Activated CD4-positive, CD25-positive, alpha-beta regulatory T cell treated with anti-CD3 and anti-CD28 coated beads, Interleukin-2, amount 50 U/mL, for 72 hours (primary cell): ENCODE data around the gene GADL1.
A peak's percentile ranks its signal among the peaks of the same experiment; 100 is the strongest.

Experiments
- DNase-seq: peaks from one replicate; pipeline ENCODE4 v3.0.0; 2021

GADL1 gene

DNA sequence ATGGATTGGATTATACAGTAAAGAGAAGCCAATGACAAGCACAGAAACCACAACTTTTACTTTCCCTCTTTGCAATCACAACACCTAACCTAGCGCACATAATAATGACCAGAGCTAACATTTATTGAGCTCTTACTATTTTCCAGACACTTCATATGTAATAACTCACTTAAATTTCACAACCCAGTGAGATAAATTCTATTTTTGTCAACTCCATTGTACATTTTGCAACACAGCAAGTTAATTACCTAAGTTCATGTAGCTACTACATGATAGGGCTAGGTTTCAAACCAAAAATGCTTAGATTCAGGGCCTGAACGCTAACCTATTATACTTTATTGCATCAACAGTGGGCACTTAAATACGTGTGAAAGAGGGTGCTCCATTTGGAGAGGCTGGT, 89.5 kb downstream of the GADL1 start:
- DNase-seq, result no peak

- no peak for DNase-seq
Observed at GRCh38 chr3:30795176-30795575, 99.3 kb downstream of the GADL1 start.

DNA sequence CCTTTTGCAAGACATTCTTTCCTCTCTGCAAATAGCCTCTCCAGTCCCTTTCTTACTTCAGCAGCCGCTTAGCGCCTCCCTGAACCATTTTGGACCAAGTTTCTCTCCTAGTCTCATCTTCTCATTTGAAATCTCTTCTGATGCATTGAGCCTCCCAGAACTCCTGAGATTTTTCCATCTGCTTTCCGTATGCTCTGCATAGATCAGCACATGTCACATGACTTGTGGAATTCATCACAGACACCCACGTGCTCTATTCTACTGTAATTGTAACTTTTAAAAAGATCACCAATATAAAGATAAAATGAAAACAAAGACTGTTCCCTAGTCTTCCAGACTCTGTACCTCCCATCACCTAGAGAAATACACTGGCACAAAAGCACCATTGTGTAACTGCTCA, 100.7 kb downstream of the GADL1 start:
- no peak for DNase-seq

DNA sequence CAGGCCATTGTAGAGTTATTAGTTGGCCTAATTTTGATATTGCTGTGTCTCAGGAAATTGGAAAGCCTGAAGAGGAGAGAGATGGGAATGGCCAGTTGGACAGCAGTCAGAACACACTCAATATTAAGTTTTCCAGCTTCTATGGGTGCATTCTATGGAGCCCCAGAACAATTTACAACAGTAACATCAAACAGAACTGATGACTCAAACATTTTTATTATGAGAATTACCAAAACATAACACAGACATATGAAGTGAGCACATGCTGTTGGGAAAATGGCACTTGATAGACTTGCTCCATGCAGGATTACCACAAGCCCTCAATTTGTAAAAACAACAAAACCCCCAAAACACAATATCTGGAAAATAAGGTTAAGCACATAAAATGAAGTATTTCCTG, 104.3 kb downstream of the GADL1 start:
- DNase-seq, result no peak

DNA sequence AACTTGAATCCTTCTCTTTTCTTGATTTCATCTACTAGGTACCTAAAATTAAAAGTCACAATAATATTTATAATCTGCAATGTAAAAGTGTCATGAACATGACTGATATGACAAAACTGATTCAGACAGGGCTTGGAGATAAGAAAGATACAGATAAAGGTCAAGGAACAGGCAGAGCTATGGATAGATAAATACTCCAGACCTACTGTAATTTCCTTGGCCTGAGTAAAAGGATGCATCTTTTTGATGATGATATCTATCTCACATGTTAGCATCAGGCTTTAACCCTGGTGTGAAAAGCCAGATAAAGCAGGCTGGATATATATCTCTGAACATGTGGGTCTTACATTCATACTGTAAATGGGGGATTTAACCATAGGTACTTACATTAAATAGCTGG, 108.1 kb downstream of the GADL1 start:
- no peak for DNase-seq

GRCh38 chr3:30779686-30780287, 114.7 kb downstream of the GADL1 start:
- no peak for DNase-seq

- no peak for DNase-seq
Observed at GRCh38 chr3:30778933-30779332, 115.5 kb downstream of the GADL1 start.

GRCh38 chr3:30777426-30778113, 116.9 kb downstream of the GADL1 start:
- no peak for DNase-seq

DNA sequence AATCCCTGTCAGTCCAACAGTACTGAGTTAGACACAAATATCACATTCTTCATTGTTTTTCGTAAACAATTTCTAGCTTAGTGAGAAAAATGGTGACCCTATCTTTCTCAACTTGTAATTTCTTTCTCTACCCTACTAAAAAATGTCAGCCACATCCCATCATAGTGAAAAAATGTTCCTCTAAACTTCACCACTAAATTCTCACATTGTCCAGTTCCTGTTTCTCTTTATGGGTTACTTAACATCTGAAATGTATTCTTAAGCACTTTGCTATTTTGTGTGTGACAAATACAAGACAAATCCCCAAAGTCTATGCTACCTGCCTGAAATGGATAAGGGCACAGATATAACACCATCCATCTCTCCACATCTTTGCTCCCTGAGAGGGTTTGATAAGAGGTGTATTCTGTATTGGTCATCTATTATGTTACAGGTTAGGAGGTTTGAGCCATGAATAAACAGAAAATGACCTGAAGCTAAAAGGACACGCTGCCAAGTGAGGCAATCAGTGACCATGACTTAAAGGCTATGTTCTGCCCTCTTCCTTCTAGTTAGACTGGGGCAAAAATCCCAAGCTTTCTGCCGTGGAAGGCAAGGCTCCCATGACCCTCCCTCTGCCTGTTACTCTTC, 118.2 kb downstream of the GADL1 start:
- DNase-seq, result no peak

GRCh38 chr3:30775040-30775439, 119.4 kb downstream of the GADL1 start:
- DNase-seq, result no peak

GRCh38 chr3:30774062-30774461, 120.4 kb downstream of the GADL1 start:
- no peak for DNase-seq

DNA sequence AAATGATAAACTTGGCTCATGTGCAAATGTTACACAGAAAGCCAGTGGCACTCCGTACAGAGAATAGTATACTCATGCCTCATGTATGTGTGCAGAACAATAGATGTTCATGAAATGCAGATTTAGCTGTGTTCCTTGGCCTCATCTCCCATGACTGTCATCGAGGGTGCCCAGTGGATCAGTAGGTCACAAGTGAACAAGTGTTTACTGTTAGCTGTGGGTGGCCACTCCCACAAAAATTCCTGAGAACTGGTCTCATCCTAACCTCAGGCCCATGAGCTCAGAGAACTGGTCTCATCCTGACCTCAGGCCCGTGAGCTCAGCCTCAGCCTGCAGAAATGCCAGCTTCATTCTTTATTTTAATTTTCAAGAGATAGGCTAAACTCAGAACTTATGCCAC, 124.1 kb downstream of the GADL1 start:
- DNase-seq, result no peak

DNA sequence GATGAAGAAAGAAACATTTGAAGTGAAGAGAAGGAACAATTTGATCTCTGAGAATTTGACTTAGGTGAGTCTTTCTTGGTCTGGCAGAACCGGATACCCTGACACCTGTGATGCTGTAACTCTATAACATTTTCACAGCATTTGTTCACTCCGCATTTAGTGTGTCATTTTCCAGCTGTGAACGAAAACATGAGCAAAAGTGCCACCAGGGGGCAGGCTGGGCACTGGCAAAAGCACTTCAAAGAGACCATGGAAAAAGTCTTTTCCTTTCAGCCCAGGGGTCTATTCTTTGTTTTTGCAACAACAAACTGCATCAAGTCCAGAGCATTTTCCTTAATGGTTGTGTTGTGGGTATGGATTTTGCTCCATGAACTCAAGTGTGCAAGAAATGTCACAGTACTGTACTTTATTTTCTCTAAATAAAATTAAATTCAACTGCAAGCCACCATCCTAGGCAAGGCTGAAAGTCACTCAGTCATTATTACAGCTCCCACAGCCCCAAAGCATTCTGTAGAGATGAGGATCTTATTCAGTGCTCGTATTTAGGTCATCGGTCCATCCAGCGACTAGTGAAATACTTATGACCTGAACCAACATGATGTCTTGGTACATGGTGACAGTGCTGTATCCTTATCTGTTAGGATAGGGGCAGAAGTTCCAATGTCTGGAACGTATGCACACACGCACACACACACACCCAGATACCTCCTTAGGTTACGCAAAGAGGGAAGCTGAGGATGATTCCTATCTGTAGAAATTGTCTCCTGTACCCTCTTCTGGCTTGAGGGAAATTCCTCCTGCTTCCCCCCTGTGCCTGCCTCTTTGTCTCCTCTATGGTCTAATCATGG, 125.5 kb downstream of the GADL1 start:
- DNase-seq, result peak; percentile 64

DNA sequence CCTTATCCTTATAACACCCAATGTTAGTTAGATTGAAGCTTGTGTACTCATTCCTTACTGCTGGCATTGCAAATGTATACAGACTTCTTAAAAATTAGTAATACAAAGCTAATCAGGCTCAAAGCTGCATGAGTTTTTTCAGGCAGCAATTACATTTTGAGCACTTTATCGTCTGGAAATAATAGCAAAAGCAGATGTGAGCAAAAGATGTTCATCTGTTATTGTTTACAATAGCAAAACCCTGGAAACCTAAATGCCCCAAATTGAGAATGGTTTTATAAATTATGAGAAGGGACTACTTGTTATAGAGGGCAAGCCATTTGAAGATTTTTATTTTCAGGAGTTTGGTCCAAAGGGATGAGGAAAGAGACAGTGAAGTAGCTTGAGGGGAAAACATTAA, 126.4 kb downstream of the GADL1 start:
- no peak for DNase-seq

DNA sequence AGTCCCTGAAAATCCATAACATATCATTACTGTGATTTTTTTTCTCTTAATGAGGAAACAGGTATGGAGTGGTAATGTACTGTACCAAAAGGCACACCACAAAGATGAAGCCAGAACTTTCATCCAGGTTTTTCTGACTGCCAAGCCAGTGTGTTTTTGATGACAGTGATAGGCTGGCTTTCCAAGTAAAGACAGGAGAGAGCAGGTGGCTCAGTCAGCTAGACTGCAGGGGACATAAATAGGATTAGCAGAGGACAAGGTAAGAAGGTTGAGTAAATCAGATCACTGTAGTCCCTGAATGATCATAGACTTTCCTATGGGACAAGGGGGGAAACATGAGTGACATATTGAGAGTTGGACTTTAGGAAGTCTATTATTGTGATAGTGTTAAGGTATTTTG, 127.9 kb downstream of the GADL1 start:
- DNase-seq, result no peak

- no peak for DNase-seq
Observed at GRCh38 chr3:30764891-30765290, 129.6 kb downstream of the GADL1 start.

DNA sequence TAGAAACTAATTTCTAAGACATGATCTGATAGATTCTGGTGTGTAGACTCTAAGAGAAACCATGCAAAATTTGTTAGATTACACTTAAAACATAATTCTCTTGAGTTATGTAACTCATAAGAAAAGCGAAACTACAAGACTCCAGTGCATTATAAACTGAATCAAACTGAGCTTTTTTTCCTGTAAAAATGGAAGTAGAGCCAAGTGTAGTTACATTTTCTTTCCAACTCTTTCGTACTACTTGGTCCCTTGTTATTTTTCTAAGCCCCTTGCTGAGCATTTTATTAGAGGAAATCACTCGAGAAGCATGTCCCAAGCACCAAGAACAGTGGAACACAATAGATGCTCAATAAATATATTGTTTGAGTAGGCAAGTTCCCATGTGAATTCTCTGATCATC, 130.2 kb downstream of the GADL1 start:
- no peak for DNase-seq

DNA sequence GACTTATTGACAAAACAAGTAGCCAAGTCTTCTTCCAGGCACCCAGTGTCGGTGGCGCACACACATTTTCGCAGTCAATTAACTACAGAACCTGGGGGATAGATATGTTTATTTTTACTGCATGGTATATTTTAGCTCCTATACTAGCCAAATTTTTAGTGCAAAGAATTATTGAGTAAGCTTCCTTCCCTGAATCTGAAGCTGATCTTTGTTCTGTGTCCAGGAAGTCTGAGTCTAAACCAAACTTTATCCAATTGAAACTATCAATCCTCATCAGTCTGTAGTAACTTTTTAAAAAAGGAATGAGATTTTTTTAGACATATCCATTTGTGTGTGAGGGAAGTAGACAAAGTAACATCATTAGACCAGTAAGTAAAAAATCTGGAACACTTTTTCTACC, 133.1 kb downstream of the GADL1 start:
- DNase-seq, result no peak

DNA sequence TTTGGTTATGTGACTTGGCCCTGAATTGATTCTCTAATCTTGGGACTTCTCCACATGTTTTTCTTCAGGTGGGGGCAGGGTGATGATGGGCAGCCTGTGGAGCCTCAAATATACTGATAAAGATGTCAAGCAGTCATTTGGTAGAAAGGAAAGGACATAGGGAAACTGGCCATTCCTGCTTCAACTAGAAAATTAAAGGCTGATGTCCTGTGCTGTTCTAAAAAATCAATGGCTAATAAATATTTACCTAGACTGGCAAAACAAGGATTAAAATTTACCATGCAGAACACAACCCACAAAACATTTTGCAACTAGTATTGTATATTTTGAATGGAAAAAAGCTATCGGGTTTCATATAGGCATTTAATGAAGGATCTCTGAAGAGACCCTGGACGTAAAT, 133.7 kb downstream of the GADL1 start:
- DNase-seq, result no peak

- no peak for DNase-seq
Observed at GRCh38 chr3:30760040-30760695, 134.3 kb downstream of the GADL1 start.

- DNase-seq, result no peak
Observed at GRCh38 chr3:30756218-30756617, 138.2 kb downstream of the GADL1 start.

DNA sequence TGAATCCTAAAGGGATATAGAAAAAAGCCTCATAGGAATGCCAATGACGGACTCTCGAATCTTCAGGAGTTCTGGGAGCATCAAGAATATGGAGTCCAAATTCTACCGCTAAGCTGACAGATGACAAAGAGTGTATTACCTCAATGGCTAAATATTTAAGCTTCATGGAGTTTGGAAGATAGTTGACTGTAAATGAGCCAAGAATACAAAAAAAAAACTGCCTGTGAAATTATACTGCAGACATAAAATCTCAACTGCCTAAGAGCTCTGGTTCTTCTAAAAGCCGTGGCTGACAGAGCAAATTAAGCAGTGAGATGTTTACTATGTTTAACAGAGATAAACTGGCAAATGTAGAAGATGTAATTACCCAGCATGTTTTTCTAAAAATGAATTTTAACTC, 140.0 kb downstream of the GADL1 start:
- no peak for DNase-seq

GRCh38 chr3:30753766-30754165, 140.7 kb downstream of the GADL1 start:
- DNase-seq, result no peak
